NCI-H345 (cell line): ENCODE measurements around the gene SLC12A4.
"Not testable (repeated sequence)": the region's sequence is repeated elsewhere in the genome, so short reads cannot be mapped to it uniquely, and the experiment has no call there.

ENCODE experiments used
- DNase-seq: peaks from one replicate; lab custom pipeline; 2025; lab: John Stamatoyannopoulos, UW

Gene SLC12A4

DNA sequence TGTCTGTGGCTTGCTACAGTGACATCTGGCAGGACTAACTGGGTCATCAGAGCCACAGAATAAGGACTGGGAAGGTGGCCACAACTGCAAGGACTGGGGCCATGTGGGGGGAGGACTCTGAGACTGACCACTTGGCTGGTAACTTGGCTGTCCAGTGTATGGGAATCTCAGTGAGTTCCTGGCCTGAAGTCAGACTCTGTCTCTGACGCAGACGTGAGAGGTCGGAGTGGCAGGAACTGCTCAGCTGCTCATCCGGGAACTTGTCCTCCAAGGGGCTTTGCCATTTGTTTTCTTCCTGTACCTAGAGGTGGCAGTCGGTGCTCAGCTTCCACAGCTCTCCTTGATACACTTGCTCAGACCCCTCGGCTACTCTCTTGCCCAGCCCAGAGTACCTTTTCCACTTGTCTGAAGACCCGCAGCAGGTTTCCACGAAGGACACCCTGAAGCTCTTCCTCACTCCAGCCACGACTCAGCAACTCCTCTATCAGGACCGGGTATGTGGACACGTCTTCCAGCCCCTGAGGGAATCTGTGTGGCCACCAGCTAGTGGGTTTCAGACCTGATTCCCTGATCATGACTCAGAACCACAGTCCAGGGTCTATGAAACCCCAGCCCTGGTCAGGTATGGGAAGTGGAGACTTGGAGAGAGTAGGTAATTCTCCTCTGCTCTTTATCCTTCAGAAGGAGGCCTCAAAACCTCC is 19.2 kb upstream of the SLC12A4 start:
- no peak for DNase-seq

DNA sequence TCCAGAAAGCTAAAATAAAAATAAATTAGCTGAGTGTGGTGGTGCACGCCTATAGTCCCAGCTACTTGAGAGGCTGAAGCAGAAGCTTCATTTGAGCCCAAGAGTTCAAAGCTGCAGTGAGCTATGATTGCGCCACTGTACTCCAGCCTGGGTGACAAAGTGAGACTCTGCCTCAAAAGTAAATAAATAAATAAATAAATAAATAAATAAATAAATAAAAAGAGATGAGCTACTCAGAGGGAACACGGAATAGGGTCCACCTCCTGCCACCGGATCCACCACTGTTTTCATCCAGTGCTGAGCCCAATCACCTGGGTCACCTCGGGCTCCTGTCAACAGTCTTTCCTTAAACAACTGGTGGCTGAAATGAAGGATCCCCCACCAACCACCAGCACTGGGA is 18.5 kb upstream of the SLC12A4 start:
- DNase-seq, result no peak

DNA sequence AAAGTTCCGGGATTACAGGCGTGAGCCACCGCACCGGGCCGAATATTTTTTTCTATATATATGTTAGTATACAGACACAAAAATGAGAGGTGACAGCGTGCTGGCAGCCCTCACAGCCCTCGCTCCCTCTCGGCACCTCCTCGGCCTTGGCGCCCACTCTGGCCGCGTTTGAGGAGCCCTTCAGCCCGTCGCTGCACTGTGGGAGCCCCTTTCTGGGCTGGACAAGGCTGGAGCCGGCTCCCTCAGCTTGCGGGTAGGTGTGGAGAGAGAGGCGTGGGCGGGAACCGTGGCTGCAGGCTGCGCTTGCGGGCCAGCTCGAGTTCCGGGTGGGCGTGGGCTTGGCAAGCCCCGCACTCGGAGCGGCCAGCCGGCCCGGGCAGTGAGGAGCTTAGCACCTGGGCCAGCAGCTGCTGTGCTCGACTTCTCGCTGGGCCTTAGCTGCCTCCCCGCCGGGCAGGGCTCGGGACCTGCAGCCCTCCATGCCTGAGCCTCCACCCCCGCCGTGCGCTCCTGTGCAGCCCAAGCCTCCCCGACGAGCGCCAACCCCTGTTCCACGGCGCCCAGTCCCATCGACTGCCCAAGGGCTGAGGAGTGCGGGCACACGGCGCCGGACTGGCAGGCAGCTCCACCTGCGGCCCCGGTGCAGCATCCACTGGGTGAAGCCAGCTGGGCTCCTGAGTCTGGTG is 13.7 kb upstream of the SLC12A4 start:
- DNase-seq, result no peak

DNA sequence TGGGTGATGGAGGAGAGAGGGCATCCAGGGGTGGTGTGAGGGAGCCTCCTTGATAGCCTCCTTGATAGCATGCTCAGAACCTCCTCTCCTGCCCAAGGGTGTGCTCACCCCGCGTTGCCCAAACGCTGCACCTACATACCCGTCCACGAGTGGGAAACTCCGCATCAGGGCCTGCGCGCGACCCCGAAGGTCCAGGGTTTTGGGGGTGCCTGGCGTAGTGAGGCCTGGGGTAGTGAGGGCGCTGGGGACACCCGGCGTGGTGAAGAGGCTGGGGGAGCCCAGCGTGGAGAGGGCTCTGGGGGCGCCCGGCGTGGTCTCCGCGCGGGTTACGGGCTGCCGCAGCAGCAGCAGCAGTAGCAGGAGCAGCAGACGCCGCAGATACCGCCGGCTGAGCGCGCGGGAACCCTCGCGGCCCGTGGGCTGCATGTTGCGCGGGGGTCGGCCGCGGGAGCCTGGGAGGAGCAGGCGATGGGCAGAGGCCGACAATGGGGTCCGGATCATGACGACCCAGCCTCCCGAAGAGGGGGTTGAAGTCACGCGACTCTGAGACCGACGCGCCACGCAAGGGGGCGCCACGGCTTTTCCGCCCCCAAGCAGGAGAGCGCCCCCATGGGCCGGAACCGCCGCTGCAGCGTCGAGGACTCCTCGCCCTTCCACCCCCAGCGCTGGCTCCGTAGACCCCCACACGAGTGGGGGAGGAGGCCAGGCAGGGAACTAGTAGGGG is 11.7 kb upstream of the SLC12A4 start, which contains the start of gene DPEP3:
TSS of gene DPEP3 (minus strand) at position 545 of the 724 bp plus-strand sequence. CDS start at position 426, 119 bp downstream.
- no peak for DNase-seq

DNA sequence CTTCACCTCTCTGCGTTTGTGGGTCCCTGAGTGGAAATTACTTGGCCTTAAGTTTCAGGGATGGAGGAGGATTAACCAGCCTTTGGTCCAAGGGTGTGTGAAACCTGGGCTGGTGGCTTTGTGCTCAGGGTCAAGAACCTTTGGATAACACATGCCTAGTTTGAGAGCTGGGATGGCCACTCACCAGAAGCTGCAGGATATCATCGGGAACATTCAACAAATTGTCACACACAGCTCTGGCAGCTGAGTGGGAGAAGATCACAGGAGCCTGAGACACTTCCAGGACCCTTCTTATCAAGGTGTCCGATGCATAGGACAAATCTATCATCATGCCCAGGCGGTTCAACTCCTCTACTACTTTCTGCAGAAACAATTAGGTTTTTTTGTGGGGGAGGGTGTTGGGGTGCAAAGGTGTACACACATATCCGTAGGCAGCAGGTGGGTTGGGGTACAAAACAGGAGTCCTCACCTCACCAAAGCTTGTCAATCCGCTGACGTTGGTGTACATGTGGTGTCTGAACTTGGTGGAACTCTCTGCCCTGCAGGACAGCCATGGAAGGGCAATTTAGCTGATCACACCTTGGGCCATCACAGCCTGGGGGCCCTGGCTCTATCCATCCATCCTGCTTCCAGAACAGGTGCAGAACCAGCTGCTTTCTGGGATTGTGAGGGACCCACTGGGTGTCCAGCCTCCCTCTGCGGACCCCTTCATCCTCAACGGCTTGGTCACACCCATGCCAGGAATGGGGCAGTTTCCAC is 9.2 kb upstream of the SLC12A4 start:
- DNase-seq, result no peak

DNA sequence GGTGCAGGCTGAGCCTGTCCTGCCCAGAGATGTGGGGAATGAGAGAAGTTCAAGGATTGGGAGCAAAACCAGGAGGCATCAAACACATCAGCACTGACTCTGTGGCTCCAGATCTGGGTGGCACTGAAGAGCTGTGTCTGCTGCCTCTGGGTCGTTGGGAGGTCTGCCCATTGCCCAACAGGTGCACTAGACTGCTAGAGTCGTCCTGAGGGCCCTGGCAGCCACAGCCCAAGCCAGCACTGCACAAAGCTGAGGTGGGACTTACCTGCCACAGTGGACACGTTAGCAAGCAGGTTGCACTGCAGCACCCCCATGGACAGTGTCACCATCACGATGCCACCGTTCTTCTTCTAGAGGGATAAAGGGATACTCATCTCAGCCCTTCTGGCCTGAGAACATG is 8.6 kb upstream of the SLC12A4 start:
- DNase-seq, result no peak

DNA sequence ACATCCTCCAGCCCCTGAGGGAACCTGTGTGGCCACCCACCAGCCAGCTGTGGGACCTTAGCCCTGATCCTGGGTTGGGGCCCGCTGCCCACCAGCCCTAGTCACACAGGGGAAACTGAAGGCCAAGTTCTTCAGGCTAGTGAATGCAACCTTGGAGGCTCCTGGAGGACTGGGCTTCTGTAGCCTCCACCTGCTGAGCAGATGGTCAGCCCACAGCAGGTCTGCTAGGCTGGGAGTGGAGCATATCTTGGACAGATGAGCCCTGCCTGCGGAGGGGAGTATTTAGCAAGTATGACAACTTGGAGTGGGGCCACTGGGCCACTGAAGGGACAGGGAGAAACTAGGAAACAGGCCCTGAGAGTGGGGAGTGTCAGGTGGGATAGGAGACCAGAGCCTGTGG is 7.8 kb upstream of the SLC12A4 start:
- DNase-seq, result no peak

DNA sequence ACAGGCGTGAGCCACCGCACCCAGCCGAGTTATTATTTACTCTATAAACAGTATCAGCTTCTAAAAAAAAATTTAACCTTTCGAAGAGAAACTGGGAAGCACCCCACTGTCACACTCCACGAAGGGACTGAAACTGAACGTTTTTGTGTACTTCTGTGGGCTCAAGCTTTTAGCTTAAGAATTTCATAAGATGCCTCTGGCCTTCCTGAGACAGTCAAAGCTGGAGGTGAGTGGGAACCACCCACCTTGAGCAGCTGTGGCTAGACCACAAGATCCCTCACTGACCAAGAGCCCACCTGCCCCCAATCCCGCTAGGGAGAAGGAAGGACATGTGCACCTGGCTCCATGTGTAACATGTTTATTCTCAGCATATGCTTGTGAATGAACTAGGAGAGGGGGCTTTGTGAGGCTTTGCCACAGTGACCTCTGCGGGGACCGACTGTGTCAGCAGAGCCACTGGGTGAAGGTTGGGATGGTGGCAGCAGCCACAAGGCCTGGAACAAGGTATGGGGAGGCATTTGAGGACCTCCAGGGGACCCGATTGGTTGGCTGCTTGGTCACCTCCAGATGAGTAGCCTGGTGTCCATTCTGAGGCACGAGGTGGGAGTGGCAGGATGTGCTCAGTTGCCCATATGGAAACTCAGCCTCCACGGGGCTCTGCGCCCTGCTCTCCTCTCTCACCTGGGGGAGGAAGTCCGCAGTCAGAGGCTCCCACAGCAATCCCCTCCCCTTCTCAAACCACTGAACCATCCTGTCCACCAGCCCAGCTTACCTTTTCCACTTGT is 7.1 kb upstream of the SLC12A4 start:
- DNase-seq, result no peak

DNA sequence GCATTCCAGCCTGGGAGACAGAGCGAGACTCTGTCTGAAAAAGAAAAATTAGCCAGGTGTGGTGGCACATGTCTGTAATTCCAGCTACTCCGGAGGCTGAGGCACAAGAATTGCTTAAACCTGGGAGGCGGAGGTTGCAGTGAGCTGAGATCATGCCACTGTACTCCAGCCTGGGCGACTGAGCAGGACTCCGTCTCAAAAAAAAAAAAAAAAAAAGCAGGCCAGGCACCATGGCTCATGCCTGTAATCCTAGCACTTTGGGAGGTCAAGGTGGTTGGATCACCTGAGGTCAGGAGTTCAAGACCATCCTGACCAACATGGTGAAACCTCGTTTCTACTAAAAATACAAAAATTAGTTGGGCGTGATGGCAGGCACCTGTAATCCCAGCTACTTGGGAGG is 3.8 kb upstream of the SLC12A4 start:
- DNase-seq, result not testable (repeated sequence)

DNA sequence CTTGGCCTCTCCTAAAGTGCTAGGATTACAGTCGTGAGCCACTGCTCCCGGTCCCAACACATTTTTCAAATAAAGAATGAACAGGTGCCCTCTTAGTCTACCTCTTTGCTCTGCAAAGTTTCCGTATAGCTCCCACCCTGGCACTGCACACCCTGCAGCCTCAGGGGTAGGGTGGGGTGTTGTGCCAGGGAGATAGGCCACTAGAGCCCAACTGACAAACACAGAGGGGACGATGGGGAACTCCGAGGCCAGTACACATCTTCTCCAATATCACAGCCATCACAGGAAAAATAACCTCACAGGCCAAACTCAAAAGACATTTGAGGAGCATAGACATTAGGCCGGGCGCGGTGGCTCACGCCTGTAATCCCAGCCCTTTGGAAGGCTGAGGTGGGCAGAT is 2.7 kb upstream of the SLC12A4 start:
- no peak for DNase-seq

DNA sequence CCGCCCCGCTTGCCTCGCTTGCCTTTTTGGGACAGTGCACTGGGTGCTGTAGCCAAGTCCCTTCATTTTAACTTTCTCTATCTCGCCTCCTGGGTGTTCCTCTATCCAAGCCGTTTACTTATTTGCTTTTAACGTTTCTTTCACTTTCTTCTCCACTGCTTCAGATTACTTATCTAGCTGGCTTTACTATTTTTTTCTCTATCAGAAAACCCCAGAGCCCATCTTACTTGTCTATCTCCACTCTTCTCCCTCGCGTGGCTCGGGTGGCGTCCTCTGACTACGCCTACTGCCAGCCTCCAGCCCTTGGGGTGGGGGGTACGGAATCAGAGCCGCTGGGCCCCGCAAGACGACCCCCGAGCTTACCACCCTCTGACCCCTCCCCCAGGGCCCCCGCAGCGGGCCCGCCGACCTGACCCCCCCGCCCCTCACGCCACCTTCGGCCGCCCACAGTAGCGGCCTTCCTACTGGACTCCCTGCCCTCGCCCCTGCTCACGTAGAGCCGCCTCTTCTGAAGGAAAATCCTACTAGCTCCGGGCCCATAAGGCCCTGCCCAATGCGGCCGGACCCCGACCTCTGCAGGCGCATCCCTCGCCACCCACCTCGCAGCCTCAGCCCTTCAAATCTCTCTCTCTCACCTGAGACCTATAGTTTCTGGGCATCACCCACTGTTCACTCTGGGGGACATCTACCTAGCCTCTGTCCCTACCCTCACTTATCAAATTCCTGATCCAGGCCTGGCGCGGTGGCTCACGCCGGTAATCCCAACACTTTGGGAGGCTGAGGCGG is 1.0 kb upstream of the SLC12A4 start:
- no peak for DNase-seq

DNA sequence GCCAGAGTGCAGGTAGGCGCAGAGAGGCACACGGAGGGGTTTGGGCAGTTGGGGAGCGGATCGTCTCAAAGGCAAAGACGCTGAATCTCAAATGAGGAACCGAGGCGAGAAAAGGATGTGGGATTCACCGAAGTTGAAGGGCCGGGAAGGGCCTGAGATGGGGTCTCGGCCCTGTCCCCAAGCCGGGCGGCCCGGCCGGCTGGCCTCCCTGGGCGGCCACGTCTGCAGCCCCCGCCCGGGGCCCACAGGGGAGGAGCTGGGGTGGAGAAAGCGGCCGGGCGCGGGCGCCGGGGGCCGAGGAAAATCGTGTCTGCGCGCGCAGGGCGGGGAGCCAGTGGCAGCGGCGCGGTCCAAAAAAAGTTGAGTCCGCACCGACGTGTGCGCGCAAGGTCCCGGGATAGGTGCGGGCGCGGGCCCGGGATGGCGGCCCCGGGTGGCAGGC is 458 bp downstream of the SLC12A4 start:
- no peak for DNase-seq

DNA sequence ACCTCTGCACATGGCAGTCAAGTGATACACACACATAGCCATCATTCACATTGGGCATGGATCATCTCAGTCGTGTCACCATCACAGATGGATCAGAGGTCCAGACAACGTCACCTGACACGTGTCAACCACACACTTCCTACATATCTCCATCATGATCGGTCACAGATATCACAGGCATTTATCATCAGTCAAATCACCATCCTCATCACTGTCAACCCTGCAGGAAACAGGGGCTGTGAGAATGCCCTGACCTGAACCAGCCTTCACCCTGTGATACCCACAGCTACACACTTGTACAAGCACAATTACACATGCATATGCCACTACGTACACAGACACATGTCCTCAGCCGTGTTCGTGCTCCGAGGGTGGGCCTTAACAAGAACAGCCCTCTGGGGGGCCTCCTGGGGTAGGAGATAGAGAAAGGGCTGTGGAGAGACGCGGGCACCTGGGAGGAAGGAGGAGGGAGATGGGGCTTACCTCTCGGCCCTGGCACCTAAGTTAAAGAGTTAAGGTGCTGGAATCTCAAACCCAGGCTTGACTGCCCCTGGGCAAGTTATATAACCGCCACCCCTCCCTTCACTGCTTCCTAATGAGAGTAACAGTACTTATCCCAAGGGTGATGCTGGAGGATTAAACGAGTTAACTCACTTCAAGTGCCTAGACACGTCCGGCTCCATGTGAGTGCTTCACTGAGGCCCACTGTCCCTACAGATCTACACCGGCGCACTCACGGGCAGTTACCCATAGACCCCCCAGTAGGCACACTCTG is 1.1 kb downstream of the SLC12A4 start:
- DNase-seq, result no peak

DNA sequence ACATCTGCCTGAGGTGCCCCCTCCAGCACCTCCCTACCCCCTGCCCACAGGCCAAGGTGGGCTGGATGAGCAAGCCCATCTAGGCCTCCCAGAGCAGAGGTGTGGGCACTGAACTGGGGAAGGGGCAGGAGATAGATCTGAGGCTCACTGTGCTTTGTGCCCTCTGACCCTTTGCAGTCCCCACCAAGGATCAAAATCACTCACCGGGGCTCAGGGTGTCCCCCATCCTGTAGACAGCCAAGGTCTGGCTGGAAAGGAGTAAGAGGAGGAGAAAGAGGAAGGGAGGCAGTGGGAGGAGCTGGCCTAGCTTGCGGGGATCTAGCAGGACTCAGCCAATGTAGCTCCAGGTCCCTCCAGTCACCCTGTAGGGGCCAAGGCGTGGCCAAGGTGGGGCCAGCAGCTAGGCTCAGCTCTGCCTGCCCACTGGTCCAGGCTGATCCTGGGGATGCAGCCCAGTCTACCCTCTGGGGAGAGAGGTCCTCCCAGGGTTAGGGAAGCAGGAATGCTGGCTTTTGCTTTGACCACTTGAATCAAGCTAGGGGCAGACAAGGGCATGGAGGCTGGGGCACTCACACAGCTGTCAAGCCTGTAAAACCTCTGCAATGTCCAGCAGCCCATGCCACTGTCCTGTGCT is 1.8 kb downstream of the SLC12A4 start:
- DNase-seq, result no peak

DNA sequence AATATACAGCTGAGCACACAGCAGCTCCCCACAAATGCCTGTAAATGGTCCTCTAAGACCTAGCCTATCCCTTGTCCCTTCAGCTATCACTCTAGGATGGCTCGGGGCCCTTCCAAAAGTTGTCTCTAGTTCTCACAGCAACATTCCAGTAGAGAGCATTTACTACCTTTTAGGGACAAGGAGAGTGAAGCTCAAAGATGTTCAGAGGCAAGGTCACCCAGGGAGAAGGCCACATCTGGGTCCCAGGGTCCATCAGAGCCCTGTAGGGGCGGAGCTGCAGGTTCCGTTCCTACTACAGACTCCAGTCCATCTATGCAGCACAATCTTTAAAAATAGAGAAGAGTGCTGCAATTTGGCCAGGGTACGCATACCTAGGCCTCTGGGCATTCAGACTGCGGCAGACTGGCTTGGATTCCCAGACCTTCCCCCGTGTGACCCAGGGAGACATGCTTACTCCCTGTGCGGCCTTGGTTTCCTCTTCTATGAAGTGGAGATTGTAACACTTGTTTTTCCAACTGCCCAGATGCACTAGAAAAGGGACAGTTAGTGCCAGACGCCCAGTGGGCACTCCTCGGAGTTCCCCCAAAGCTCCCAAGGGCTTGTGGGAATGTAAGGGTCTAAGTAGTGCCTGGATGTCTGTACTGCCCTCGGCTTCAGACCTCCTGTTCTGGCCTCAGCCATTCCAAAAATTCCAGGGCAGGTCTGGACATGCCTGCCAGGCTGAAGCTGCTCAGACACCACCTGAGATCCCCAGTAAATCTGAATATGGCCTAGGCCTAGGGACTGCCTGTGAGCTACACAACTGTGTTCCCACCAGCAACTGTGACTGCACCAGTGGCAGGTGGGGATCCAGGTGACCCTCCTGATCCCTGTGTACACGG is 2.5 kb downstream of the SLC12A4 start:
- no peak for DNase-seq

DNA sequence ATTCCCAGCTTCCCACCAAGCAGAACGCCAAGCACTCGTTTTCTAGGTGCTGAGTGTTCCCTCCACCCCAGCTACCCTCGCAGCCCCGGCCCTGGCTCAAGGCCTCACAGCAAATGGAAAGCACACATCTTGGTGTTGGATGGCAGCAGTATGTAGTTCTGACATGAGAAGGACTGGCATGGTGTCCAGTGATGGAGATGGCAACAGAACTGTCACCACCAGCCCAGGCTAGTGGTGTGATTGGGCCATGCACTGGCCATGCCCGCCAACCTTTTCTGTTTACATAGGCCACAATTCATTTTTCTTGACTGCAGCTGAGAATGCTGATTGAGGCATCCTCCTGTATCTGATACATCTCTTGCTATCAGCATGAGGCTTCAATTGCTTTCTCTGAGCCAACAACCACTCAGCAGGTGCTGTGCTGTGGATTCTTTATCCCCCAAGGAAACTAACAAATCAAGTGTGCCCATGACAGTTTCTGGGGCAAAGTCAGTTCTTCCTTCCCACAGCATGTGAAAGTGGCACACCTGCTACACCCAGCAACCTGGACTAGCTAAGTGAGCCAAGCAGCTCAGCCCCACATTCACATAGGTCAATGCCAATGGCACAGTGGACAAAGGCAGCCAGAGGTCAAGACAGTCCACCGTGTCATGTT is 3.8 kb downstream of the SLC12A4 start:
- DNase-seq, result peak; percentile 10

DNA sequence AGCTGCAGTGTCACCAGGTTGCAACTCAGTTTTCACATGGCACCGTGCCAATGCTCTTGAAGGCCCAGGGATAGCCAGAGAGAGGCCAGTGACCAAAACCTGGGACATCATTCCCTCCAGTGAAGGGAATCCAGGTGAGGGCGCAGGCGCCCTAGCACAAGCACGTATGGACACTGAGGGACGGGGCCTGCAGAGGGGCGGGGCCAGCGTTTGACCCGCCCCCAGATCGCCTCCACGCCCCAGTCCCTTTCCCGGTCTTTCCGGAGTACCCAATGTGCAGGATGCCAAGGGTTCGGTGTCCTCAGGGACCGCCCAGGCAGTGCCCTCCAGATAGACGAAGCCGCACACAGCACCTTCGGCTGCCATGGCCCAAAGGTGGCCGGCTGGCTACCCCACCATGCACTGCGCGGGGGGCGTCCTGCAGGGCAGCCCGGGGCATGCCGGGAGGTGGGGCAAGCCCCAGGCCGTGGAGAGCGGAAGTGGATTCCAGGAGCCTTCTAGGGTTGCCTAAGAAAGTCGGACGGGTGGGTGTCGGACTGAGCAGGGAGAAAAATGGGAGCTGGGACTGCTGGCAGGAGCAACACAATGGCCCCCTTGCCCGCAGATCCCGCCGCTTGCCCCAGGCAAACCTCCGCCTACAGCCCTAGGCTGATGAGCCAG is 4.6 kb downstream of the SLC12A4 start:
- peak; percentile 5 for DNase-seq
